ENCODE data around the gene LRTM2. TPM values are rescaled to one million over a fixed set of nuclear protein-coding genes. Genes with fewer than 3 reads are reported as not detected.

LRTM2 gene
- total RNA-seq (2021) = not detected in 2 replicates
- percentile 5 among the genes with signal in this experiment for Bru-seq, nascent RNA
- BruChase-seq, experiment 1, labeled RNA remaining after a 2-hour chase = percentile 13 among the genes with signal in this experiment
- not detected for BruChase-seq, experiment 2, labeled RNA remaining after a 6-hour chase
- long read RNA-seq = 0 reads

DNA sequence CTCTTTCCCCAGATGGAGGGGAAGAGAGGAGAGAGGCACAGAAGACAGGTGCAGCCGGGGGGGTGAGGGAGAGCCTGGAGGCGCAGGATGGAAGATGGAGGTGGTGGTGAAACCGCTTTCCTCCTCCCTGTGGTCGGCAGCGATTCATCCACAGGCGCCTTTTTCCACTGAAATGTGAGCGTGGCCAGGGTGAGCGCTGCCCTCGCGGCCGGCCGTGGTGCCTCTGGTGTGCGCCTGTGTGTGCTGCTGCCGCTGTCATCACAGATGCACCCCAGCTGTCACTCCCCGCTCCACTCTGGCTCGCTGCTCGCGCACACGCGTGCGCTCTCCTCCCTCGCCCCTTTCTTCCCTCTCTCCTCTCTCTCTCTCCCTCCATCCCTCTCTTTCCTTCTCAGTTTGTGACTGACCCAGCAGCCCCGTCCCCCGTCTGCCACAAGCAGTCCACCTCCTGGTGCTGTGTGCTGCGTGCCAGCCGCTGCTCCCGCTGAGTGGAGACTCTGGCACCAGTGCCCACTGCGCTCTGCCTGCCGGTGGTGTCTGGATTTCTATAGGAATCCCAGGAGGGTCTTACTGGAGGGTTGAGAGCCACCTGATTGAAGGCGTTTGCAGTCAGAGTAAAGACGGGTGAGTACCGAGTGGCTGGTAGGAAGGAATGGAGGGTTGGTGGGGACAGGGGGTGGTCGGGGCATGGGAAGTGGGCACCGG lies at the start of gene LRTM2:
Gene LRTM2, plus strand, starts transcription at position 375 of the 705 bp plus-strand sequence. CDS start 7,584 bp downstream, outside the sequence.
- no peaks in the 10 kb centered on the region for H3K36me3 ChIP-seq (ENCODE audit: low read depth)
- H3K9me2 ChIP-seq (ENCODE audit: insufficient read depth) = no peaks in the 10 kb centered on the region
- H2AFZ ChIP-seq = no peak within 1 kb of the TSS
- TF ChIP-seq, protein P1, sequence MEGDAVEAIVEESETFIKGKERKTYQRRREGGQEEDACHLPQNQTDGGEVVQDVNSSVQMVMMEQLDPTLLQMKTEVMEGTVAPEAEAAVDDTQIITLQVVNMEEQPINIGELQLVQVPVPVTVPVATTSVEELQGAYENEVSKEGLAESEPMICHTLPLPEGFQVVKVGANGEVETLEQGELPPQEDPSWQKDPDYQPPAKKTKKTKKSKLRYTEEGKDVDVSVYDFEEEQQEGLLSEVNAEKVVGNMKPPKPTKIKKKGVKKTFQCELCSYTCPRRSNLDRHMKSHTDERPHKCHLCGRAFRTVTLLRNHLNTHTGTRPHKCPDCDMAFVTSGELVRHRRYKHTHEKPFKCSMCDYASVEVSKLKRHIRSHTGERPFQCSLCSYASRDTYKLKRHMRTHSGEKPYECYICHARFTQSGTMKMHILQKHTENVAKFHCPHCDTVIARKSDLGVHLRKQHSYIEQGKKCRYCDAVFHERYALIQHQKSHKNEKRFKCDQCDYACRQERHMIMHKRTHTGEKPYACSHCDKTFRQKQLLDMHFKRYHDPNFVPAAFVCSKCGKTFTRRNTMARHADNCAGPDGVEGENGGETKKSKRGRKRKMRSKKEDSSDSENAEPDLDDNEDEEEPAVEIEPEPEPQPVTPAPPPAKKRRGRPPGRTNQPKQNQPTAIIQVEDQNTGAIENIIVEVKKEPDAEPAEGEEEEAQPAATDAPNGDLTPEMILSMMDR (conservative IDR thresholded peaks at IDR 0.05) = no peak
- TF ChIP-seq EZH2 (IDR thresholded peaks at IDR 0.05; ENCODE audit: low read depth) = no peak
- BruUV-seq (replicated peaks) = no TSS peak
- H3K4me1 ChIP-seq (replicated peaks; ENCODE audit: insufficient read depth) = no peaks in the 10 kb centered on the region
- H3K4me3 ChIP-seq = no peak within 1 kb of the TSS
- H3K27ac ChIP-seq = no peak within 1 kb of the TSS
- CTCF ChIA-PET = no interaction called here
- DNase-seq = no peak
- no peaks in the 10 kb centered on the region for H3K79me2 ChIP-seq (ENCODE audit: low read depth)
- H3F3A ChIP-seq (ENCODE audit: insufficient read depth, low read depth) = no peaks in the 10 kb centered on the region
- H3K4me2 ChIP-seq = no peak within 1 kb of the TSS
- no peaks in the 10 kb centered on the region for H3K9me3 ChIP-seq (ENCODE audit: insufficient read depth, low read depth)
- H4K20me1 ChIP-seq (ENCODE audit: insufficient read depth) = 0 out of 2 replicates have a peak, but pooled peaks cover under 1% of the 10 kb centered on the region
- POLR2A ChIA-PET (ENCODE audit: unreplicated experiment) = no interaction called here
- intact Hi-C loops (cut with micrococcal nuclease; ENCODE audit: unreplicated experiment) = no loop called here
- peaks cover 87% of the 10 kb centered on the region for H3K27me3 ChIP-seq (ENCODE audit: insufficient read depth, low read depth)

DNA sequence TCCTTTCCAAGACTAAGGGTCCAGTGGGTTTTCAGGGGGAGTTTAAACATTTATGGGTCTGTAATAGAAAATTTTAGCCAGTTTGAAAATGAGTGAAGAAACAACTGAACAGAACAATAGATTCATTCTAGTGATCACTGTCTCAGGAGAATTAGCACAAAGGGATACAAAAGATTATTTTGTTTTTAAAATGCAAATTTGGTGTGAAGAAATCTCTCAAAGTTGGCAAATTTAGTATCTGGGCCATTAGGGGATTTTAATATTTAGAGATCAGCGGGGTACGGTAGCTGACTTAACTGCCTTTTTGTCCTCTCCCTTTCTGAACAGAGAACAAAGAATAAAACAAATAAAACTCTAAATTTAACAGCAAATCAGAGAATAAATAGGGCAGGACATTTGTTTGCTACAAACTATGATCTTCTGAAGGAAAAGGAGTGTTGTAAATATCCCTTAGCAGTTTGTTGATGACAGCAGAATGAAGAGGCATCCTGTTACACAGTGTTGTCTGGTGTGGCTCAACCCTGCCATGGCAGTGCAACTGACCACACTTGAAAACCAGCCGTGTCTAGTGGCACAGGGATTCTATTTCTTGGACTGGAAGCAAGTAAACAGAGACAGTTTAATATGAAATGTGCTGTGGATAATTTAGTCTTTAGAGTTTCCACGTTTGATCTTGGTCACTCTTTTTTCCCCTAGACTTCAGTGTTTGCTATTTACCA lies 46.3 kb upstream of the LRTM2 start:
- ChIA-PET CTCF (no interaction called here), POLR2A (ENCODE audit: unreplicated experiment) (no interaction called here)
- intact Hi-C loops (cut with micrococcal nuclease; ENCODE audit: unreplicated experiment) = no loop called here
- Histone ChIP-seq H3K4me3 (no peak overlapping the region), H4K20me1 (ENCODE audit: insufficient read depth) (peaks cover 9% of the 10 kb centered on the region), H3K9me3 (ENCODE audit: insufficient read depth, low read depth) (no peaks in the 10 kb centered on the region), H3K4me1 (replicated peaks; ENCODE audit: insufficient read depth) (peaks cover 42% of the 10 kb centered on the region), H3K27ac (no peak overlapping the region), H3K27me3 (ENCODE audit: insufficient read depth, low read depth) (no peaks in the 10 kb centered on the region), H3K9me2 (ENCODE audit: insufficient read depth) (no peaks in the 10 kb centered on the region), H3K4me2 (no peak overlapping the region), H3K79me2 (ENCODE audit: low read depth) (peaks cover 44% of the 10 kb centered on the region), H2AFZ (no peak overlapping the region), H3F3A (ENCODE audit: insufficient read depth, low read depth) (peaks cover 49% of the 10 kb centered on the region), H3K36me3 (ENCODE audit: low read depth) (peaks cover 30% of the 10 kb centered on the region)
- TF ChIP-seq, protein P1 (conservative IDR thresholded peaks at IDR 0.05) = no peak
- TF ChIP-seq EZH2 (IDR thresholded peaks at IDR 0.05; ENCODE audit: low read depth) = no peak
- no TSS peak for BruUV-seq (replicated peaks)
- DNase-seq = no peak

DNA sequence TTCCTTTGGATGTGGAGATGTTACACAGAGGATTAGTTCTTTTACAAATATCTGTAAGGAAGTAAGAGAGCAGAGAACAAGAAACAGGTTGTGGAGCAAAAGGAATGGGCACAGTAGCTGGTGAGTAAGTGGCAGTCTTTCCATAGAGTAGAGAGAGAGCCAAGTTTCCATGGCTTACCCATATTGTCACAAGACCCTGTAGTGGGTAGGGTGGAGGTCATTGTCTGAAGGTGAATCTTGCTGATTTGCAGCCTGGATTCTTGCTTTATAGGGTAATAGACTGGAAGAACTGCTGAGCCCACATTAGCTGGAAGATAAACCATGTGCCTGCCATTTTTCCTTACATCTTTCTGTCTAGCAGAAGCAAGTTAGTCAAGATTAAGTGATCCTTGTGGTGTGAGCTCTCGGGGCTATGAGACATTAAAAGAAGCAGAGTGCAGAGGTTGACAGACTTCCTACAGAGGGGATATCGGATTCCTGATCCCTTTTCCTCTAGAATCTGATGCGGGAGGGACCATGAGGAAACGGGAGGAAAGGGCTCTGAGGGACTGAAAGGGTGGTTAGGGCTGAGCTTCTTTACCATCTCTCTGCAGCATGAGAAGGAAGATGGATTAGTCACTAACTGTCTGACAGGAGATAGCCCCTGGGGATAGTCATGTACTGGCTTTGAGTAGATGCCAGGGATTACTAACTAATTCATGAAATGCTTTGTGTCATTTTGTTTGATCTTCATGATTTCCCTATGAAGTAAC lies 44.0 kb upstream of the LRTM2 start:
- Histone ChIP-seq H3F3A (ENCODE audit: insufficient read depth, low read depth) (peaks cover 55% of the 10 kb centered on the region), H3K27me3 (ENCODE audit: insufficient read depth, low read depth) (no peaks in the 10 kb centered on the region), H3K9me3 (ENCODE audit: insufficient read depth, low read depth) (no peaks in the 10 kb centered on the region), H3K27ac (0 out of 2 replicates have a peak overlapping the region, but pooled peaks have one; percentile 14), H2AFZ (no peak overlapping the region), H3K79me2 (ENCODE audit: low read depth) (peaks cover 37% of the 10 kb centered on the region), H3K4me2 (peak overlapping the region; percentile 20), H3K9me2 (ENCODE audit: insufficient read depth) (no peaks in the 10 kb centered on the region), H3K4me1 (replicated peaks; ENCODE audit: insufficient read depth) (peaks cover 27% of the 10 kb centered on the region), H4K20me1 (ENCODE audit: insufficient read depth) (peaks cover 9% of the 10 kb centered on the region), H3K36me3 (ENCODE audit: low read depth) (peaks cover 39% of the 10 kb centered on the region), H3K4me3 (no peak overlapping the region)
- BruUV-seq (replicated peaks) = no TSS peak
- TF ChIP-seq EZH2 (IDR thresholded peaks at IDR 0.05; ENCODE audit: low read depth) = no peak
- TF ChIP-seq, protein P1 (conservative IDR thresholded peaks at IDR 0.05) = no peak
- ChIA-PET POLR2A (ENCODE audit: unreplicated experiment) (interaction anchor here (0.7 kb wide), 2 partner anchors 86 to 184 kb away, joined by 5 read pairs; partner anchors contain the start of gene ADIPOR2), CTCF (no interaction called here)
- intact Hi-C loops (cut with micrococcal nuclease; ENCODE audit: unreplicated experiment) = no loop called here
- DNase-seq = peak in 1 of 2 experiments; percentile 77

All from PC-9 (cell line).